ENCODE measurements around the gene EDIL3. TPM values are rescaled to one million over a fixed set of nuclear protein-coding genes. Genes with fewer than 3 reads are reported as not detected.

The EDIL3 gene
- total RNA-seq, 6 donors from 2014 or later = 14.7 to 40.1 (median 17.7) TPM

GRCh38 chr5:83891261-83891660 is 493.4 kb downstream of the EDIL3 start:
- H3K27me3 ChIP-seq = no peaks in the 10 kb centered on the region
- WGBS, 2 donors = 38 to 39% methylated on average over 2 of the region's 2 CpGs
- H3K27ac ChIP-seq = no peak overlapping the region
- H3K4me1 ChIP-seq = no peaks in the 10 kb centered on the region
- H3K4me3 ChIP-seq = no peak overlapping the region
- H3K36me3 ChIP-seq = no peaks in the 10 kb centered on the region
- no peak for DNase-seq
- ATAC-seq (ENCODE audit: low FRiP score in 2 of 2) = no peak
- TF ChIP-seq POLR2AphosphoS5 (IDR thresholded peaks at IDR 0.05) (no peak), EP300 (IDR thresholded peaks at IDR 0.05) (no peak), CTCF (IDR thresholded peaks at IDR 0.05) (no peak), POLR2A (IDR thresholded peaks at IDR 0.05) (no peak)
- H3K9me3 ChIP-seq = no peaks in the 10 kb centered on the region

Small RNAs within 50 kb of the gene (small RNA-seq; reads per million reads assigned to genes)
- 0 reads per million in 4 donors for gene RNU6-448P

Data from upper lobe of left lung (tissue), 6 donors.